Cardiac muscle cell (in vitro differentiated cells and primary cell): ENCODE measurements around the gene KIFC3. TPM values are rescaled to one million over a fixed set of nuclear protein-coding genes. Genes with fewer than 3 reads are reported as not detected.

Experiments used
- DNase-seq, 2 donors: peaks; one replicate each; pipeline versions ENCODE4 v3.0.0 to v3.0.0-alpha.2; 2010 to 2017; ENCODE audit warnings: low read depth in 1 of 2, low spot score in 1 of 2
- H3K27ac ChIP-seq: fragments of 200-600 bp; sonication (generic); 2 replicates; pipeline ENCODE4 v1.5.1; 2016
- H3K27me3 ChIP-seq: fragments of 200-600 bp; sonication (generic); 2 replicates; pipeline ENCODE4 v1.6.0; 2016; ENCODE audit warnings: control low read depth
- H3K36me3 ChIP-seq: fragments of 200-600 bp; sonication (generic); 2 replicates; pipeline ENCODE4 v1.5.1; 2016; ENCODE audit warnings: control low read depth
- H3K4me1 ChIP-seq: fragments of 200-600 bp; sonication (generic); 2 replicates; pipeline ENCODE4 v1.8.1; 2017; ENCODE audit warnings: low read depth, mild to moderate bottlenecking, mixed run types
- H3K4me3 ChIP-seq: fragments of 200-600 bp; sonication (generic); 2 replicates; pipeline ENCODE4 v1.5.1; 2016; ENCODE audit warnings: mild to moderate bottlenecking
- H3K9me3 ChIP-seq: fragments of 200-600 bp; sonication (generic); 2 replicates; pipeline ENCODE4 v1.5.1; 2017; ENCODE audit warnings: low read depth, mild to moderate bottlenecking, control low read depth
- CTCF ChIP-seq: IDR thresholded peaks from 2 replicates; pipeline ENCODE4 v1.5.1; 2012; ENCODE audit warnings: low read depth, mild to moderate bottlenecking, low read length
- polyA plus RNA-seq: library from polyadenylated mRNA; unstranded; fragments of >200 nt; fragmentation: Nextera tagmentation; extraction: Ambion mirVana; gene quantifications from 2 replicates; pipeline ENCODE4 v1.2.1, GENCODE V29; 2016
- total RNA-seq: library from RNA; depleted of rRNA; stranded (reverse); fragments of >200 nt; gene quantifications from 2 replicates; pipeline ENCODE4 v1.2.3, GENCODE V29; 2016

The KIFC3 gene
- total and polyA plus RNA-seq, 2 experiments from 2014 or later: 24.8 to 50.1 TPM

GRCh38 chr16:57753448-57754353, 48.6 kb downstream of the KIFC3 start:
- TF ChIP-seq CTCF: no peak
- Histone ChIP-seq H3K4me3 (no peak overlapping the region), H3K27me3 (no peaks in the 10 kb centered on the region), H3K27ac (no peak overlapping the region), H3K4me1 (no peaks in the 10 kb centered on the region), H3K9me3 (no peaks in the 10 kb centered on the region), H3K36me3 (peaks cover 6% of the 10 kb centered on the region)
- DNase-seq: no peak

- H3K4me3 ChIP-seq: no peak overlapping the region
- no peak for TF ChIP-seq CTCF
- DNase-seq: no peak
- no peak overlapping the region for H3K27ac ChIP-seq
- no peaks in the 10 kb centered on the region for H3K4me1 ChIP-seq
- no peaks in the 10 kb centered on the region for H3K9me3 ChIP-seq
- H3K36me3 ChIP-seq: peaks cover 6% of the 10 kb centered on the region
- H3K27me3 ChIP-seq: no peaks in the 10 kb centered on the region
These were observed 49.5 kb downstream of the KIFC3 start for GRCh38 chr16:57752581-57753447.

- Histone ChIP-seq H3K4me3 (no peak overlapping the region), H3K9me3 (no peaks in the 10 kb centered on the region), H3K27me3 (no peaks in the 10 kb centered on the region), H3K36me3 (peaks cover 6% of the 10 kb centered on the region), H3K4me1 (no peaks in the 10 kb centered on the region), H3K27ac (no peak overlapping the region)
- DNase-seq: no peak
- TF ChIP-seq CTCF: no peak
These were observed 50.1 kb downstream of the KIFC3 start for GRCh38 chr16:57752203-57752580.

GRCh38 chr16:57751539-57752202, 50.6 kb downstream of the KIFC3 start:
- H3K36me3 ChIP-seq: peaks cover 6% of the 10 kb centered on the region
- TF ChIP-seq CTCF: no peak
- DNase-seq: no peak
- H3K27me3 ChIP-seq: no peaks in the 10 kb centered on the region
- H3K27ac ChIP-seq: no peak overlapping the region
- no peaks in the 10 kb centered on the region for H3K9me3 ChIP-seq
- no peaks in the 10 kb centered on the region for H3K4me1 ChIP-seq
- H3K4me3 ChIP-seq: no peak overlapping the region

- TF ChIP-seq CTCF: no peak
- H3K36me3 ChIP-seq: peaks cover 4% of the 10 kb centered on the region
- no peak overlapping the region for H3K4me3 ChIP-seq
- DNase-seq: no peak
- no peak overlapping the region for H3K27ac ChIP-seq
- H3K9me3 ChIP-seq: no peaks in the 10 kb centered on the region
- no peaks in the 10 kb centered on the region for H3K27me3 ChIP-seq
- H3K4me1 ChIP-seq: no peaks in the 10 kb centered on the region
These were observed 51.3 kb downstream of the KIFC3 start for GRCh38 chr16:57750796-57751538.
